H1 (cell line): Measurements from ENCODE around the gene AOAH. TPM values are rescaled to one million over a fixed set of nuclear protein-coding genes. Genes with fewer than 3 reads are reported as not detected.

Source experiments
- polyA plus RNA-seq, 7 experiments: library from polyadenylated mRNA; depleted of rRNA in 3 of 7; stranded (reverse) in 5 of 7; unstranded in 2 of 7; fragments of >200 nt in 5 of 7; fragments of 200-250 nt in 2 of 7; gene quantifications; 1 replicate in 5 of 7; 2 replicates in 1 of 7; 4 replicates in 1 of 7; pipeline versions ENCODE4 v1.2.1 to v1.2.3, GENCODE V29; 2011 to 2013; ENCODE audit warnings: missing spikeins in 2 of 7, mixed read lengths in 2 of 7
- total RNA-seq: library from RNA; stranded (reverse); fragmentation: NEBNext Ultra II Directional; extraction: Animal tissue kit (Norgen Biotek cat#: 25700); gene quantifications from 2 replicates; pipeline ENCODE4 v1.2.1, GENCODE V29; 2021
- TF ChIP-seq, protein P1 (sequence below): IDR thresholded peaks from 2 replicates; pipeline ENCODE4 v1.6.1; 2012; ENCODE audit warnings: low read length, inconsistent platforms

The AOAH gene
- total and polyA plus RNA-seq, 2 of the 8 experiments (the other 6 are each of a cell fraction or from before 2014, with no cell fraction given) = 0.08 TPM; not detected in 1

DNA sequence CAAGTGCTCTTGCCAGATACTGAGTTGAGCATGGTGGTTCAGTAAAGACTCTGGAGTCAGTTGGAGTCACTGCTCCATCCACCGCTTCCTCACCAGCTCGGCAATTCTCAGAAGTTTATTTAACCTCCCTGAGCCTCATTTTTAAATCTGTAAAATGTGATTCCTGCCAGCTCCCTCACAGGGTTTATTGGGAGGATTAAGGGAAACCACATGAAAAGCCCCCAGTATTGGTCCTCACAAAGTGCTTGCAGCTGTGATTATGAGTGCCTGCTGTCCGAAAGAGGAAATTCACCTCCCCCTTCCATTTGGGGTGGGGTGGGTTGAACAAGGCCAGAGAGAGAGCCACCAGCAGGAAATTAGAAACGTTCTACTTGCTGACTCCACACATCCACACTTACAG, 99.0 kb downstream of the AOAH start (continued):
- TF ChIP-seq, protein P1, sequence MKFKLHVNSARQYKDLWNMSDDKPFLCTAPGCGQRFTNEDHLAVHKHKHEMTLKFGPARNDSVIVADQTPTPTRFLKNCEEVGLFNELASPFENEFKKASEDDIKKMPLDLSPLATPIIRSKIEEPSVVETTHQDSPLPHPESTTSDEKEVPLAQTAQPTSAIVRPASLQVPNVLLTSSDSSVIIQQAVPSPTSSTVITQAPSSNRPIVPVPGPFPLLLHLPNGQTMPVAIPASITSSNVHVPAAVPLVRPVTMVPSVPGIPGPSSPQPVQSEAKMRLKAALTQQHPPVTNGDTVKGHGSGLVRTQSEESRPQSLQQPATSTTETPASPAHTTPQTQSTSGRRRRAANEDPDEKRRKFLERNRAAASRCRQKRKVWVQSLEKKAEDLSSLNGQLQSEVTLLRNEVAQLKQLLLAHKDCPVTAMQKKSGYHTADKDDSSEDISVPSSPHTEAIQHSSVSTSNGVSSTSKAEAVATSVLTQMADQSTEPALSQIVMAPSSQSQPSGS = no peak
- TF ChIP-seq, all 59 proteins: peak for 0
